Activated CD4-positive, alpha-beta T cell treated with anti-CD3 and anti-CD28 coated beads for 4 hours (primary cell): ENCODE results near the gene ATP5ME.

ENCODE experiments used
- DNase-seq, 2 donors: peaks; one replicate each; pipeline ENCODE4 v3.0.0-alpha.2; 2020

Gene ATP5ME

DNA sequence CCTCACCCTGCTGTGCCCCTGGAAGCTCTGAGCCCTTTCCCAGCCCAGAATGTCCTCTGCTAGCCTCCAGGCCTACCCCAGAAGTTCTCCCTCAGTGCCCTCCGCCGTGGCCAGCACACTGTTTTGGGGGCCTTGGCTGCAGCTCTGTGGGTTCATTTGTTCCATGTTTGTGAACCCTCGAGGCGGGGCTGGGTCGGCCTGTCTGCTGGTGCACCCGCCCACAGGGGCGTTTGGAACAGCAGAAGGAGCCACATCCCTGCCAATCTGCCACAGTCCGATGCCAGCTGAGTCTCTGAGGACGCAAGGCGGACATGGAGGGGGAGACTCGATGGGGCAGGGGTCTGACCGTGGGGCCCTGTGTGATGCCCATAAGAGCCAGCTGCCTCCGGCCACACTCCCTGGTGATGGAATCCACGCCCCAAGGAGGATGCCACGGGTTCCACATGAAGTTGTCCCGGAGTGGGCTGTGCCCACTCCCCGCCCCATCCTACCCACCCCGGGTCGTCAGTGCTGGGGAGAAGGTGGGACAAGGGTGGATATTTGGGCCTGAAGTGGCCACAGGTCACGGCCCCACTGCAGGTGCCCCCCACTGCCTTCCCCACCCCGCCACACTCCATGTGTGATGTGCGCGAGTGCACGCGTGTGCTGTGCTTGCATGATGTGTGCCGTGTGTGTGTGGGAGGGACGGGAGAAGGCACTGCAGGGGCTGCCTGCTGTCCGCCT lies 7.1 kb downstream of the ATP5ME start:
- no peak for DNase-seq

DNA sequence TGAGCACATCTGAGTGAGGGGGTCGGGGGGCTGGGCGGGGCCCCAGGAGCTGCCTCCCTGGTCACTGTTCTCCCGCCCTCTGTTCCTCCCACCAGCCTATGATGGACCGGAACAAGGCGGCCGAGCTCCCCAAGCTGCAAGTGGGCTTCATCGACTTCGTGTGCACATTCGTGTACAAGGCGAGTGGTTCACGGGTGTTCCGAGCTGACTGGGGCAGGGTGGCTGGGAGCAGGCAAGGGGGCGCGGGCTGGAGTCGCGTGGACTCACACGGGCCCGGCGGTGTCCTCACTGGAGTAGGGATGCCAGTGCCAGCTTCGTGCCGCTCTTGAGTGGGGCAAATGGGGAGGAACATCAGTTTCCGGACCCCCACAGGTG lies 7.7 kb downstream of the ATP5ME start:
- DNase-seq: no peak

DNA sequence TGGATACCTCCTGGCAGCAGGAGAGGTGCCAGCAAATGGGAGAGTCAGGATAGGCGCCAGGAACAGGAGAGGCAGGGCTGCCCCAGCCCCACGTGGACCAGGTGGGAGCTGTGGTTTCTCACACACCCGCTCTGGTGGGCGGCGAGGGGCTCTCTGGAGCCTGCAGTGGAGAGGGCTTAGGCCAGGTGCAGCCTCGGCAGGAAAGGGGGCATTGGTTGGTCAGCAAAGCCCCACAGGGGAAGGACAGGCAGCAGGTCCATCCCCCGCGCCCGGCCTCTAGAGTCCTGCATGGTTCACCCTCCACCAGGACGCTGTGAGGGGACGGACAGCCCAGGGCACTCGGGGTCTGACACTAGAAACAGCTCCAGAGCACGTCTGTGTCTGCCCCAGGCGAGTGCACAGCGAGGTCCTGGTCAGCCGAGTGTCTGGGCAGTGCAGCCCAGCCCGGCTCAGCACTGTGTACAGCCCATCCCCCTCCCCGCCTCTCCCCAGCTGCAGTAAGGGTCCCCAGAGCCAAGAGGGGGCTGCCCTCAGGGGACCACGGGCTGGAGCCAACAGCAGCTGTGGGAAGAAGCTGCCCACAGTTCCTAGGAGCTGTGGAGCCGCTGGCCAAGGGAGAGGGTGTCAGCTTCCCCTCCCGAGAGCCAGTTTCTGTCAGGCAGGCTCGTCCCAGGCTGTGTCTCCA lies 8.2 kb downstream of the ATP5ME start:
- DNase-seq: no peak

DNA sequence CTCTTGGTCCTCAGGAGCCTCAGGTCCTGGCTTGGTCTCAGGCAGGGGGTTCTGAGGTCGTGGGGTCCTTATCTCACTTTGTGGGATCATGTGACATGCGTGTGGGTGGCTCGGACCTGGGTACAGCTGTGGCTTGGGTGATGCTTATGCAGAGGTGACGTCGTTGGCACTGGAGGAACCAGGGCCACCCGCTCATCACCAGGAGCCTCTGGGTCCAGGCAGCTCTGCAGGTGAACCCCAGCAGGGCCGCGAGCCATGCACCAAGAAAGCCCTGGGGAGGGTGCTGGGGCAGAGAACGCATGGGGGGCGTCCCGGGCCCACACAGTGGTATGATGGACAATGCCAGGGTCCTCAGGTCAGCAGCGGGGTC lies 8.7 kb downstream of the ATP5ME start:
- no peak for DNase-seq

DNA sequence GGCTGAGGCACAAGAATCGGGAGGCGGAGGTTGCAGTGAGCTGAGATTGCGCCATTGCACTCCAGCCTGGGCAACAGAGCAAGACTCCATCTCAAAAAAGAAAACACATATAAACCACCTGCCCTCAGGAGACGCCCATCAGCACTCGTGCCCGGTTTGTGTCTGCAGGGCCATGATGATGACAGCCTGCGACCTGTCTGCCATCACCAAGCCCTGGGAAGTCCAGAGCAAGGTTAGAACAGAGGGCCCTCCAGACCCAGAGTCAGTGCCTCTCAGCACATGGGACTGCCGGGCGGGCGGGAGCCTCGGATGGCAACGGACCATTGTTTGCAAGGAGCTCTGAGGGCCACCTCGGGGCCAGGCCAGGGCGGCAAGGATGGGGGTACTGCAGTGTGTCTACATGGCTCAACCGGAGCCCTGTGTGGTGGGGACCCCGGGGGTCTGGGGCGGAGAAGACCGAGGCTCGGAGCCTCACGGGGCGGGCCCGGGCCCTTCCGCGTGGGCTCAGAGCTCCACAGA lies 9.3 kb downstream of the ATP5ME start:
- no peak for DNase-seq

DNA sequence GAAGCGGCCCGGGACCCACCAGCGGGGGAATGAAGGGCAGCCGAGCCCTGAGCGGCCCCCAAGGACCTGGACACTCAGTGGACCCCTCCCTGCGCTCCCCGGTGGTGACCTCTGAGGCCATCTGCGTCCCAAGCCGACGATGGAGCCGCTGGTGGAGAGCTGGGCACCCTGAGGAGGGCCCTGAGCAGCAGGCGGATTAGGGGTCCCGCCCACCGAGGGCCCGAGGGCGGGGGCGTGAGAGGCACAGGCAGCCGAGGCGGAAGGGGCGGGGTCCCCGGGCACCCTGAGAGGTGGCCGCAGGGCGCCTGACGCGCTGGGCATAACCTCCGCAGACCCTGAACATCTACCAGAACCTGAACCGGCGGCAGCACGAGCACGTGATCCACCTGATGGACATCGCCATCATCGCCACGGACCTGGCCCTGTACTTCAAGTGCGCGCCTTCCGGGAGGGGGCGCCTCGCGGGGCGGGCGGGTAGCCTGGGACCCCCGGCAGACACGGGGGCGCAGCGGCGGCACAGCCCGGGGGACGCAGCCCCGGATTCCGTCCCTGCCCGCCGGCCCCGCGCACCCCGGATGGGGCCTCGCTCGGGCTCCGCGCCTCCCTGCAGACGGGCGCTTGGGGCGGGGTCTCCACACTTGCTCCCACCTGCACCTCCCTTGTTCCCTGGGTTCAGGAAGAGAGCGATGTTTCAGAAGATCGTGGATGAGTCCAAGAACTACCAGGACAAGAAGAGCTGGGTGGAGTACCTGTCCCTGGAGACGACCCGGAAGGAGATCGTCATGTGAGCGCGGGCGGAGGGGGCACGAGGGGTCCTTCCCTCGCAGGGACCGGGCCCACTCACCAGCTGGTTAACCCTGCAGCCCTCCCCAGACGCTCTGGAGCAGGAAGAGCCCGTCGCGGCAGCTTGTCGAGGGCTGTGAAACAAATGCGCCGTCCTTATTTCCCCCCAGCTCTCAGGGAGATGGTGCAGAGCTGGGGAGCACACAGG lies 10.3 kb downstream of the ATP5ME start:
- peak; percentile 73 to 81 for DNase-seq

DNA sequence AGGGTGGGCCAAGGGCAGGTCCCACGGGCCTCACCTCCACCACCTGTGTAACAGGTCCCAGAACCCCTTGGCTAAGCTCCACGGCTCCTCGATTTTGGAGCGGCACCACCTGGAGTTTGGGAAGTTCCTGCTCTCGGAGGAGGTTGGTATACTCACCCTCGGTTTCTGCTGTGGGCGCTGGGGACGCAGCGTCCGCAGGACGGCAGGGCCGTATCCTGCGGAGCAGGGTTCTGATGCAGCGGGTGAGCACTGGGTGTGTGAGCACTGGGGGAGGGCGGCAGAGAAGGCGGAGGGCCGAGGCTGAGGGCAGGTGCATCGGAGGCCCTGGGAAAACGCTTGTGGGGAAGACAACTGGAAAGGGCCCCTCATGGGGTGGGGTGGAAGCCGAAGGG lies 11.0 kb downstream of the ATP5ME start:
- no peak for DNase-seq

DNA sequence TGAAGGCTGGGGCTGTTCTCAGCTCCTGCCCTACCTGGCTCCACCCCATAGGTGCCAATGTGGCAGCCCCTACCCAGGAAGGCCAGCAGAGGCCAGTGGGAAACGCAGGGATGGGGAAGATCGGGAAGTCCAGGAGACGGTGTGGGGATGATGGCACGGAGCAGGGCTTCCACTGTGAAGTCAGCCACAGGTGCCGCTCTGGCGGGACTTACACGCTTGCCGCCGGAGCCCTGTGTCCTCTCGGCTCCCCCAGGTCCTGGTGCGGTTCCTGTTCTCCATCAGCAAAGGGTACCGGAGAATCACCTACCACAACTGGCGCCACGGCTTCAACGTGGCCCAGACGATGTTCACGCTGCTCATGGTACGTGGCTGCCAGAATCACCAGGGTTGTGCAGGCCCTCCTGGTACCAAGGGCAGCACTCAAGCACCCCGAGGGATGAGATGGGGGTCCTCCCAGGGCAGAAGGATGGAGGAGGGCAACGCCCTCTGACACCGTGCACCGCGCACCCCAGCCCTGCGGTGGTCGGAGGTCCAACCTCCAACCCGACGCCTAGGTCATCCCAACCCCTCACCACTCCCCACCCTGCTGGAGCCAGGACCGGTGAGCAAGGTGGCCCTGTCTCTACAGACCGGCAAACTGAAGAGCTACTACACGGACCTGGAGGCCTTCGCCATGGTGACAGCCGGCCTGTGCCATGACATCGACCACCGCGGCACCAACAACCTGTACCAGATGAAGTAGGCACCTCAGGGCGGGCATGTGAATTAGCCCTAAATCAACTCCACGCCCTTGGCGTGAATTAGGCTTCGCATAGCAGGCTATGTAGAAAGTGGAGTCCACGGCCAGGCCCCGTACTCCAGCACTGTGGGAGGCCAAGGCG lies 12.0 kb downstream of the ATP5ME start:
- DNase-seq: no peak

DNA sequence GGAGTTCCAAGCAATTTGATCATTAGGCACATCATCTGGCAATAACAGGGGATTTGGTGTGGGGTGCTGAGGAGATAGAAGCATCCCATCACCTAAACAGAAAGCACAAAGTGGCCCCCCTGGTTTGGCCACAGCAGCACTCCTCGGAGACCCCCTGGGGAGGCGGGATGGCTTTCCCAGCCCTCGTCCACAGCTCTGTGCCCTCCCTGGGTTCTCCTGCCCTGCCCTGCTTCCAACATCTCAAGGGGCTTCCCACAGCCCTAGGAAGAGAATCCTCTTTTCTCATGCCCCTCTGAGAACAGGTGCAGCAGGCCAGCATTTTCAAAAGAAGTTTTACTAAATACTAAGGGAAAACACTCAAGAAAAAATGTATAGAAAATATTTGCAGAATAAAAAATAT lies 12.8 kb downstream of the ATP5ME start:
- no peak for DNase-seq

DNA sequence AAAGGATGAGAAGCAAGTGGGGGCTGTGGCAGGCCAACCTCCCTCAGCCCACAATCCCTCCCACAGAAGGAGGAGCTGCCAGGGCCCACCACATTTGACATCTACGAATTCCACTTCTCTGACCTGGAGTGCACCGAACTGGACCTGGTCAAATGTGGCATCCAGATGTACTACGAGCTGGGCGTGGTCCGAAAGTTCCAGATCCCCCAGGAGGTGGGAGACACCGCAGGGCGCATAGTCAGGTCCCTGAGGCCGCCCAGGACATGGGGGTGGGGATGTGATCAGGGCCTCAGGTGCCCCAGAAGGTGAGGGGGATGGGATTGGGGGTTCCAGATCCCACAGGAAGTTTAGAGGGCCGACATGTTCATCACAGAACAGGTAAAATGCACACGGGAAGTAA lies 13.7 kb downstream of the ATP5ME start:
- DNase-seq: no peak

DNA sequence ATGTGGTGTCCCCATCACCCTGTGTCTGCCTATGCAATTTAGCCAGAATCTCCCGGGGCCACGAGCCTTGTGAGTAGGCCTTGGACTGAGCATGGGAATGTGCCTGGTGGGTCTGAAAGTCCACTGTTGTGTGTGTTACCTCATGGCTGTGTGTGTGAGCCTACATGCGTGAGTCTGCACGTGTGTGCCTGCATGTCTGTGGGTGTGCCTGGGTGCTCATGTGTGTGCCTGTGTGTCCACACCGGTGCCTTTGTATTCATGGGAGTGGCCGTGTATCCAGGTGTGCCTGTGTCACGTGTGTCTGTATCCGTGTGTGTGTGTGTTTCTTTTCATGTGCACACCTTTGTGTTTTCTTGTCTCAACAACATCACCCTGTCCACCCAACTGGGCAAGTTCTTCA lies 14.2 kb downstream of the ATP5ME start:
- no peak for DNase-seq

DNA sequence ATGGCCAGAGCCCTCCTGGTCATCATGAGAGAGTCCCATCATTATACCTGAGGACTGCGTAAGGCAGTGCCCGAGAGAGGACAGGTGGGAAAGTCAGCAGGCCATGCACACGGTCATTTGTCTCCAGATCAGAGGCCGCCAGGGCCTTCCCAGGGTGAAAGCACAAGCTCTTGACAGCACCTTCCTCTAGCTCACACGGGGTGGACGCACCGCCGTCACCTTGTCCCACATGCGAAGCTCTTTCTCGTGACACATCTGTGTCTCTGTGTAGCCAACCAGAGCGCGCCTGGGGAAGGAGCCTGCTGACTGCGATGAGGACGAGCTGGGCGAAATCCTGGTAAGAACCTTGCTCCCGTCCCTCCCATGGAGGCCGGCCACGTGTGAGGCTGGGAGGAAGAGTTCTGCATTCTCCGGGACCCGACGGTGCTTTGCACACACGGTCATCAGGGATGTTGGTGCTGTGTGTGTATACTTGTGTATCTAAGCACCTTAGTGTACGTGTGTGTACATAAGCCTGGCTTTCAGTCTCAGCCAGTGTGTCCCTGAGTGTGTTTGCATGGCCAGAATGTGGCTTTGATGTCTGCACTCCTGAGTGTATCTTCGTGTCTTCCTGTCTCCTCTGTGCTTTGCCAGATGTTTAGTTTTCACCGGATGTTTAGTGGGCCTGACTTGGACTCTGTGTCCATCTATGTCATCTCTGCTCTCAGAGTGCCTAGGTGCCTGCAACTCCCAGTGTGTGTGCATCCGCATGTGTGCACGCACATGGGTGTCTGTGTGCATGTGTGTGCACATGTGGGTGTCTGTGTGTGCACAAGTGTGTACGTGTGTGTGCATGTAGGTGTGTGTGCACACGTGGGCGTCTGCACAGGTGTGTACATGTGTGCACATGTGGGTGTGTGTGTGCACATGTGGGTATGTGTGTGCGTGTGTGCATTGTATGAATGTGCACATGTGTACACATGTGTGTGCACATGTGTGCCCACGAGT lies 15.1 kb downstream of the ATP5ME start:
- DNase-seq: no peak

DNA sequence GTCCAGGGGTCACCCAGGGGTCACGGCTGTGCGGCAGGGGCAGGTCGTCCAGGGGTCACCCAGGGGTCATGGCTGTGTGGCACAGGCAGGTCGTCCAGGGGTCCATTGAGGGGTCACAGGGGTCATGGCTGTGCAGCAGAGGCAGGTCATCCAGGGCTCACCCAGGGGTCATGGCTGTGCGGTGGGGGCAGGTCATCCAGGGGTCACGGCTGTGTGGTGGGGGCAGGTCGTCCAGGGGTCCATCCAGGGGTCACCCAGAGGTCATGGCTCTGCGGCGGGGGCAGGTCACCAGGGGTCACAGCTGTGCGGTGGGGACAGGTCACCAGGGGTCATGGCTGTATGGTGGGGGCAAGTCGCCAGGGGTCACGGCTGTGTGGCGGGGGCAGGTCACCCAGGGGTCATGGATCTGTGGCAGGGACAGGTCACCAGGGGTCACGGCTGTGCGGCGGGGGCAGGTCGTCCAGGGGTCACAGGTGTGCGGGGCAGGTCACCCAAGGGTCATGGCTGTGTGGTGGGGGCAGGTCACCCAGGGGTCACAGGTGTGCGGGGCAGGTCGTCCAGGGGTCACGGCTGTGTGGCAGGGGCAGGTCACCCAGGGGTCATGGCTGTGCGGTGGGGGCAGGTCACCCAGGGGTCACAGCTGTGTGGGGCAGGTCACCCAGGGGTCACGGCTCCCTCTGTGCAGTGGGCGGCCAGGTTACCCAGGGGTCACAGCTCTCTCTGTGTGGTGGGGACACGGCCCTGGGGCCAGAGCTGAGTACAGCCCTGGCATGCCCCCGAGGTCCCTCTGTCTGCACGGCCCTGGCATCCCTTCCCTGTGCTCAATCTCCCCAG lies 16.0 kb downstream of the ATP5ME start:
- no peak for DNase-seq

DNA sequence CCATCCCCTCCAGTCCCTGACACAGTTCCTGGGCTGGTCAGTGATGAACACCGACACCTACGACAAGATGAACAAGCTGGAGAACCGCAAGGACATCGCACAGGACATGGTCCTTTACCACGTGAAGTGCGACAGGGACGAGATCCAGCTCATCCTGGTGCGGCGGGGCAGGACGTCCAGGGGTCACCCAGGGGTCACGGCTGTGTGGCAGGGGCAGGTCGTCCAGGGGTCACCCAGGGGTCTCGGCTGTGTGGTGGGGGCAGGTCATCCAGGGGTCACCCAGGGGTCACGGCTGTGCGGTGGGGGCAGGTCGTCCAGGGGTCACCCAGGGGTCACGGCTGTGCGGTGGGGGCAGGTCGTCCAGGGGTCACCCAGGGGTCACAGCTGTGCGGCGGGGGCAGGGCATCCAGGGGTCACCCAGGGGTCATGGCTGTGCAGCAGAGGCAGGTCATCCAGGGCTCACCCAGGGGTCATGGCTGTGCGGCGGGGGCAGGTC lies 16.7 kb downstream of the ATP5ME start:
- DNase-seq: no peak

DNA sequence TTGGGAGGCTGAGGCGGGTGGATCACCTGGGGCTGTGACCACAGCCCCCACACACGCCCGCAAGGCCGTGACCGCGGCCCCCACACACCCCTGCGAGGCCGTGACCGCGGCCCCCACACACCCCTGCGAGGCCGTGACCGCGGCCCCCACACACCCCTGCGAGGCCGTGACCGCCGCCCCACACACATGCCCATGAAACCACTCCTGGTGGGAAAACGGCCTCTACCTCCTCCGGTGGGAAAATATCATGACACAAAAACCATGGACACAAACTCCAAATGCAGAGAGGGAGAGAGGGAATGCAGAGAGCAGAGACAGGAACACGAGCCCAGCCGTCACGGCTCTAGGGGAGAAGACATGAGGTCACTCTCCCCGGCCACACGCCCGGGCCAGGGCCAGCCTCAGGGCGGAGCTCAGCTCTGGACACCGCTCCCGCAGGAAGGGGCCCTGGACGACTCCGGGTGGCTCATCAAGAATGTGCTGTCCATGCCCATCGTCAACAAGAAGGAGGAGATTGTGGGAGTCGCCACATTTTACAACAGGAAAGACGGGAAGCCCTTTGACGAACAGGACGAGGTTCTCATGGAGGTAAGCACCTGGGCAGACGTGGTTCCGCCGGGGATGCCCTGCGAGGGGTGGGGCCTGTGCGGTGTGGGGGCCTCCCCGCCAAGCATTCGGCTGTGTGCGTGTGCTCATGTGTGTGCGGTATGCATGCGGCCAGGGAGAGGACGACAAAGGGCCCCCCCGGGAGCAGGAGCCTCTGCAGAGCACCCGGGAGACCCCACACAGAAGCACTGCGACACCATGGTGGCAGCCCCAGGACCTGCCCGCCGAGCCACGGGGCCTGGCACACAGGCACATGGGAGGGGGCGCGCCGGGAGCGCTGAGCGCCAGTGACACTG lies 17.4 kb downstream of the ATP5ME start:
- no peak for DNase-seq

DNA sequence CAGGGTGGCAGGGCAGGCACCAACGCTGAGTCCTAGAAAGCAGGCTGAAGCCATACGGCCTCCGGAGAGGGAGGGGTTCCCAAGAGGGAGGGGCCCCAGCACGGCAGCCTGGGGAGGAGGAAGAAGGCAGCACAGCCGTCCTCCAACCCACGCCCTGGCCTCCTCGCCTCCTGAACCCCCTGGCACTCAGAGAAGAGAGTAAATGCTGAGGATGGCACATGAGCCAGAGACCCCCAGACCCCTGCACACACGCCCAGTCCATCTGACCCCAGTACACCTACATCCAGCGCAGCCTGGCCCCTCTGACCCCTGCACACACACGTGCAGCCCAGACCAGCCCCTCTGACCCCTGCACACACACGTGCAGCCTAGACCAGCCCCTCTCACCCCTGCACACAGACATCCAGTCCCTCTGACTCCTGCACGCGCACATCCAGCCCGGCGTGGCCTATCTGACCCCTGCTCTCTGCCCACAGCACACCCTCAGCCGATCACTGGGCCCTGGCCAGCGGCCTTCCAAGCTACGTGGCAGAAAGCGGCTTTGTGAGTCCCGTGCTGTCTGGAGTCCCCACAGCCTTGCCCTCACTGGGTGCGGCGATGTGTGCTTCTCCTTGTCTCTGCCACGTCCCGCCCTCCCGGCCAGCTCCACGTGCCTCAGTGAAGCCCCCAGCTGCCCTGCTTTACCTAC lies 18.5 kb downstream of the ATP5ME start:
- no peak for DNase-seq

DNA sequence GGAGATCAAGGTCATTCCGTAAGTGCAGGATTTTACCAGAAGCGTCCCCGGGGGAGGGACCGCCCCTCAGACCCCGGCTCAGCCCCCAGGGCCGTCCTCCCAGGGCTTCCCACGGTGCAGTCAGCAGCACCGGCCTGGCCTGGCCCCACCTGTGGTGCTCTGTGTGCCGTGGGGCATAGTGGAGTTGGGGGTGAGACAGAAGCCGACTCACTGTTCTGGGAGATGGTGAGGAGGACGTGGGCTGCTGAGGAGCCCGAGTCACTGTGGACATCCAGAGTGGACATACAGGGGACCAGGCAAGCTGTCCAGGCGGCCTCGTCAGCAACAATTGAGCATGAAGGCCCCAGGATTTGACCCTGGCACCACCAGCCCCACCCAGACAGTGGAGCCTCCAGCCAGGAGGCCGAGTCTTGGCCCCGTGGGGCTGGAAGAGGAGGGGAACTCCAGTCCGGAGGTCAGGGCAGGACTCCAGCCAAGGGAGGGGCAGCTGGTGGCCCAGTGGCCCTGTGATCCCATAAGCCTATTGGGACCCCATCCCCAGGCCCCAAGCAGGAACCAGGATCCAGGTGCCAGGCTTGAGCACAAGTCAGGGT lies 19.1 kb downstream of the ATP5ME start:
- DNase-seq: no peak

DNA sequence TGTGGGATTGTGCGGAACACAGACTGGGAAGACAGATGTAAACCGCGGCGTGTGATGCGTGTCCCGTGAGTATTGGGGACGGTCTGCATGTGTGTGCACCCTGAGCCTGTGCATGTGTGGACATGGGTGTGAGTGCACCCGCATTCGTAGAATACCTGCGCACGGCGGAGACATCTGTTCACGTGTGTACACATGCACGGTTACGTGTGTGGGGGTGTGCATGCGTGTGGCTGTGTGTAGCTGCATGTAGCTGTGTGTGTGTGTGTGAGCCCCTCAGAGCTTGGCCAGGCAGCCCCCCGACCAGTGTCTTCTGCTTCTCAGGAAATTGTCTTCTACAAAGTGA lies 19.6 kb downstream of the ATP5ME start:
- no peak for DNase-seq
